GM10266 (cell line): Measurements from ENCODE around the gene LINGO3.

Experiments used
- DNase-seq: peaks from one replicate; pipeline ENCODE4 v3.0.0; 2012; ENCODE audit errors: extremely low spot score
- TF ChIP-seq, protein P1 (sequence below): IDR thresholded peaks from 2 replicates; pipeline ENCODE4 v1.5.1; 2012; ENCODE audit warnings: mild to moderate bottlenecking, low read depth; ENCODE audit not compliant: control insufficient read depth, insufficient read depth; ENCODE audit errors: missing control alignments

LINGO3 gene

DNA sequence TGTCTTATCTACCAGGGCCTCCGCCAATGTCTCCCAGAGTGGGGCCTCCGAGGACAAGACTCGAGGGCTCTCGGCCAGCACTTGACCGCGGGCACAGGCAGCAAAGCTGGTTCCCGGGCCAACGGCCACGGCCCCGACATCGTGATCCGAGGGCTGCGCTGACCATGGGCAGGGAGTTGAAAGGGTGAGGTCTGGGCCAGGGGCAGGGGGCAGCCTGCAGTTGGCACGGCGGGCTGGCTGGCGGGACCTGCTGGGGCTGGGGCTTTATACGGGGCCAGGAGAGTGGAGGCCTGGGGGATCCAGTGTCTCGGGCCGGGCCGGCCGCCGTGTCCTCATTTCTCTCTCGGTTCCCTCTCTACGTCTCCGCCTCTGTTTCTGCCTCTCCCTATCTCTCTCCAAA is 9.8 kb upstream of the LINGO3 start:
- no peak for DNase-seq
- TF ChIP-seq, protein P1, sequence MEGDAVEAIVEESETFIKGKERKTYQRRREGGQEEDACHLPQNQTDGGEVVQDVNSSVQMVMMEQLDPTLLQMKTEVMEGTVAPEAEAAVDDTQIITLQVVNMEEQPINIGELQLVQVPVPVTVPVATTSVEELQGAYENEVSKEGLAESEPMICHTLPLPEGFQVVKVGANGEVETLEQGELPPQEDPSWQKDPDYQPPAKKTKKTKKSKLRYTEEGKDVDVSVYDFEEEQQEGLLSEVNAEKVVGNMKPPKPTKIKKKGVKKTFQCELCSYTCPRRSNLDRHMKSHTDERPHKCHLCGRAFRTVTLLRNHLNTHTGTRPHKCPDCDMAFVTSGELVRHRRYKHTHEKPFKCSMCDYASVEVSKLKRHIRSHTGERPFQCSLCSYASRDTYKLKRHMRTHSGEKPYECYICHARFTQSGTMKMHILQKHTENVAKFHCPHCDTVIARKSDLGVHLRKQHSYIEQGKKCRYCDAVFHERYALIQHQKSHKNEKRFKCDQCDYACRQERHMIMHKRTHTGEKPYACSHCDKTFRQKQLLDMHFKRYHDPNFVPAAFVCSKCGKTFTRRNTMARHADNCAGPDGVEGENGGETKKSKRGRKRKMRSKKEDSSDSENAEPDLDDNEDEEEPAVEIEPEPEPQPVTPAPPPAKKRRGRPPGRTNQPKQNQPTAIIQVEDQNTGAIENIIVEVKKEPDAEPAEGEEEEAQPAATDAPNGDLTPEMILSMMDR = no peak

DNA sequence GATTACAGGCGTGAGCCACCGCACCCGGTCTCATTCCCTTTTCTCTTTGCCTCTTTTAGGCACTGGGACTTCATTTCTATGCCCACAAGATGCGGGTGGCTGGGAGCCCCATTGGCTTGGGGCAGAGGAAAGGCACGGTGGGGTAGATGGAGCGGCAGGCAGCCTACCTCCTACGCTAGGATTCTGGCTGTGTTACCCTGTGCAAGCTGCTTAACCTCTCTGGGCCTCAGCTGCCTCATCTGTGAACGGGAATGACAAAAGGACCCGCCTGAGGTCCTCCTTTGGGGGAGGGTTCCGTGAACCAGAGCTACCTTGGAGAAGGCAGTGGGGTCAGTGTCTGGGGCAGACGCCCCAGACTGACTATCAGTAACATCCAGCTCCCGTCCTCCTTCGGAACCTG is 9.3 kb upstream of the LINGO3 start:
- TF ChIP-seq, protein P1 = no peak
- DNase-seq = no peak

DNA sequence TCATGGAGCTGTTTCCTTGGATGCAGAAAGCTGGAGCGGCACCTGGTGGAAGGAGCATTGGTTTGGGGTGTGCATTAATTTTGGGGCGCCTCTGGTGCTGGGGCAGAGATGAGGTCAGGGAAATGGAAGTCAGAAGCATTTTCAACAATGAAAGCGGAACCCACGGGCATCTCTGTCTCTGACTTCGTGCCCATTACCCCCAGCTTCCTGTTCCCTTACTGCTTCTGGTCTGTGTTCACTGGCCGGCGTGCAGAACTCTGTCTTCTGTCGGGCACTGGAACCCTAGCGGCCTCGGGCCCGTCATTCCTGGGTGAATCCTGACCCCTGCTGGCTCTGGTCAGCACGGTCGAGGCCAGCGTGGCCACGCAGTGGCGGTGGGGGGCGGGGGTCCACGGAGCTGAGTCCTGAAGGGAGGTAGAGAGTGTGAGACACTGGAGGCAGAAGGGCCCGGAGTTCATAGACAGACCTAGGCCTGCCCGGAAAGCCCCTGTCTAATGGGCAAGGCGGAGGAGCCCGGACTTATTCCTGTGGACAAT is 7.9 kb upstream of the LINGO3 start:
- TF ChIP-seq, protein P1 = peak; percentile 62
- DNase-seq = no peak

DNA sequence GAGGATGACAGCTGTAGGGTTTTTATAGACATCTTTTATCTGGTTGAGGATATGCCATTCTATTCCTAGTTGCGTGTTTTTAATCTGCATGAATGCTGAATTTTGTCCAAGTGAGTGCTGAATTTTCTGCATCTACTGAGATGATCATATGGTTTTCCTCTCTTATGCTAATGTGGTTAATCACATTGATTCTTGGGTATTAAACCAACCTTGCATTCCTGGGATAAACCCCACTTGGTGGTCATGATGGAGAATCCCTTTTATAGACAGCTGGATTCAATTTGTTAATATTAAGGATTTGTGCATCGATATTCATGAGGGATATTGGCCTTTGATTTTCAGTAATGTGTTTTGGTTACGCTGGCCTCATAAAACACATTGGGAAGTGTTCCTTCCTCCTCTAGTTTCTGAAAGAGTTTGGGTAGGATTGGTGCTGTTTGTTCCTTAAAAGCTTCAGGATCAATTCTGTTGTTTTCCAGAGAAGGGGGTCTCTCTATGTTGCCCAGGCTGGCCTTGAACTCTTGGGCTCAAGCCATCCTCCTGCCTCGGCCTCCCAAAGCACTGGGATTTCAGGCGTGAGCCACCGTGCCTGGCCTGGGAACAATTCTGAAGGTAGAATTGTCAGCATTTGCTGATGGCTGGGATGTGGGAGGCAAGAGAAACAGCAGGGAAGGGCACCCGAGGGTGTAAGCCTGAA is 7.3 kb upstream of the LINGO3 start:
- no peak for DNase-seq
- TF ChIP-seq, protein P1 = no peak

DNA sequence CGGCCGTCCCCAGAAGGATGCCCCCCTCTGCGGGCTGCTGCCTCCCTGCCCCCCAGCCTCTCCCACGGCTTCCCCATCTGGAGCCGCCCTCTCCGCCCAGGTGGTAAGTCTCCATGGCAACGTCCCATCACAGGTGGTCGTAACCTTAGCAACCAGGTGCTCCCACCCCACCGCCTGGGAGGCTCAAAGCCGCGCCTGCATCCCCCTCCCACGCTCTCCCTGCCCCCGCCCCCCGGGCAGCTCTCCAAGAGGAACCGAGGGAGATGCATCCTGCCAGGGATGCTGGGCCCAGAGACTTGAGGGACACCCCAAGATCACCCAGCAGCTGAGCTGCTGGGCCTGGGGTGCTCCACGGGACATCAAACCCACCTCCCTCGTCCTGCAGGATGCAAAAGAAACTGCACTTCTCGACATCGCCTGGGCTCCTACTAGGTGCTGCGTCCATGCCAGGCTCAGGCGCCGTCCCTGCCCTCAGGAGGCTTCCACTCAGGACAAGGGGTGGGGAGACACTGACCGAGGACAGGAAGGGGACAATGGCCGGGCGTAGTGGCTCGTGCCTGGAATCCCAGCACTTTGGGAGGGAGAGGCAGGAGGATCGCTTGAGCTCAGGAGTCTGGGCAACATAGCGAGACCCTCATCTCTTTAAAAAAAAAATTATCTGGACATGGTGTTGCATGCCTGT is 5.0 kb upstream of the LINGO3 start:
- no peak for DNase-seq
- TF ChIP-seq, protein P1 = no peak

DNA sequence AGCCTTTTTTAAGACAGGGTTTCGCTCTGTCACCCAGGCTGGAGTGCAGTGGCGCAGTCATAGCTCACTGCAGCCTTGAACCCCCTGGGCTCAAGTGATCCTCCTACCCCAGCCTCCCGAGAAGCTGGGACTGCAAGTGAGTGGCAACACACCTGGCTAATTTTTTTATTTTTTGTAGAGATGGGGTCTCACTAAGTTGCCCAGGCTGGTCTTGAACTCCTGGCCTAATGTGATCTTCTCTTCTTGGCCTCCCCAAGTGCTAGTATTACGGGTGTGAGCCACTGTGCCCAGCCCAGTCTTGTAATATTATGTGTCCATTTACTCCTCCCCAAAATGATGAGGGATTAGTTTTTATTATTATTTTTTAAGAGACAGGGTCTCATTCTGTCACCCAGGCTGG is 3.1 kb upstream of the LINGO3 start:
- DNase-seq = no peak
- TF ChIP-seq, protein P1 = no peak
